GM20000 (cell line): ENCODE results near the gene POLD3.
A peak's percentile ranks its signal among the peaks of the same experiment; 100 is the strongest.

Experiments
- DNase-seq: peaks from one replicate; pipeline ENCODE4 v3.0.0; 2012; ENCODE audit warnings: low spot score
- TF ChIP-seq, protein P1 (sequence below): IDR thresholded peaks from 2 replicates; pipeline ENCODE4 v1.5.1; 2012; ENCODE audit warnings: mild to moderate bottlenecking, control low read depth; ENCODE audit errors: extremely low read depth, missing control alignments

Gene POLD3

GRCh38 chr11:74608431-74608830 lies 16.0 kb downstream of the POLD3 start:
- DNase-seq: no peak
- TF ChIP-seq, protein P1, sequence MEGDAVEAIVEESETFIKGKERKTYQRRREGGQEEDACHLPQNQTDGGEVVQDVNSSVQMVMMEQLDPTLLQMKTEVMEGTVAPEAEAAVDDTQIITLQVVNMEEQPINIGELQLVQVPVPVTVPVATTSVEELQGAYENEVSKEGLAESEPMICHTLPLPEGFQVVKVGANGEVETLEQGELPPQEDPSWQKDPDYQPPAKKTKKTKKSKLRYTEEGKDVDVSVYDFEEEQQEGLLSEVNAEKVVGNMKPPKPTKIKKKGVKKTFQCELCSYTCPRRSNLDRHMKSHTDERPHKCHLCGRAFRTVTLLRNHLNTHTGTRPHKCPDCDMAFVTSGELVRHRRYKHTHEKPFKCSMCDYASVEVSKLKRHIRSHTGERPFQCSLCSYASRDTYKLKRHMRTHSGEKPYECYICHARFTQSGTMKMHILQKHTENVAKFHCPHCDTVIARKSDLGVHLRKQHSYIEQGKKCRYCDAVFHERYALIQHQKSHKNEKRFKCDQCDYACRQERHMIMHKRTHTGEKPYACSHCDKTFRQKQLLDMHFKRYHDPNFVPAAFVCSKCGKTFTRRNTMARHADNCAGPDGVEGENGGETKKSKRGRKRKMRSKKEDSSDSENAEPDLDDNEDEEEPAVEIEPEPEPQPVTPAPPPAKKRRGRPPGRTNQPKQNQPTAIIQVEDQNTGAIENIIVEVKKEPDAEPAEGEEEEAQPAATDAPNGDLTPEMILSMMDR: no peak

DNA sequence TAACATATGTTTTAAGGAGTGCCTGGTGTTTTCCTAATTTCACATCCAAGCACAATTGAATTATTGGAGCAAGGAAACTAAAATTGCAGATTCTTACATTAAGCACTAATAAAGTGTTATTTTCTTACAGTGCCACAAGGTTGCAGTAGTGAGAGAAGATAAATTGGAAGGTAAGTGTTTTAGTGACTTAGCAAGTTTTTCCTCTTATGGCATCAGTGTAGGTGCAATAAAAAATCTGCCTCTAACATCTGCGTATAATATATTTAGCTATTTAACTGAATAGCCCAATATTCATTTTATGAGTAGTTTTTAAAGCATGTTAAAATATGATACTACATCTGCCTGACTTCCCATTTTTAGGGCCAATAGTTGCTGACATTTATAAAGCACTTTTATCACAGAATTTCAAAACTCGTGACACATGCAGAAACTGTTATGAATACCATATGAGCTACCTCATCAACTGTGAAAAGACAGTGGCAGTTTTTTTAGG lies 19.0 kb downstream of the POLD3 start:
- TF ChIP-seq, protein P1: peak; percentile 16
- peak; percentile 17 for DNase-seq

DNA sequence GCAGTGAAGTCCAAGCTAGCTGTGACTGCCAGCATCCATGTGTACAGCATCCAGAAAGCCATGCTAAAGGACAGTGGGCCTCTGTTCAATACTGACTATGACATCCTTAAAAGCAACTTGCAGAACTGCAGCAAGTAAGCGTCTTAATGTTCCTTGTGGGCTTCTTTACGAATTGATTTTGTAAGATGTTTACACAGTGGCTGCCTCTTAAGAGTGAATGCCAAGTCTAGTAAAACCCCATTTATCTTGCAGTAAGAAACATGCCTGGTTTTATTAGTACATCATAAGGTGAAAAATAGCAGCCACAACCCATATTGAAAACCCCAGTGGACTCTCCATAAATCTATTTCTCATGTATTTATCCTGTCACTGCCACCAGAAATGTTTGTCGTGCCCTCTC lies 20.5 kb downstream of the POLD3 start:
- TF ChIP-seq, protein P1: no peak

DNA sequence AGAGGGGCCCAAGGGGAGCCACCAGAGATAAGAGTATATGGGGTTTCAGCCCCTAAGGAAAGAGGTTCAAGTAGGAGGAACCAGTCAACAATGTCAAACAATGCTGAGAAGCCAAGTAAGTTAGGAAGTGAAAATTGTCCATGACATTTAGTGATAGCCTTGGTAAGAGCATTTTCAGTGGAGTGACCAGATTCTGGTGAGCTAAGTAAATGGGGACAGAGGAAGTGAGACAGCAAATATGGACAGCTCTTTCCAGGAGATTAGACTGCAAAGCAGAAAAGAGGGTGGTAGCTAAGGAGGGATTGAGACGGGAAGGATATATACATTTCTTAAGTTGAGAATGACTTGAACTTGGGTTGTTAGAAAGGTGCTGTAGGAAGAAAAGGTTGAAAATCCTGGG lies 22.9 kb downstream of the POLD3 start:
- no peak for DNase-seq
- TF ChIP-seq, protein P1: no peak

More for the DNA sequence above, 20.5 kb downstream of the POLD3 start:
- no peak for DNase-seq

DNA sequence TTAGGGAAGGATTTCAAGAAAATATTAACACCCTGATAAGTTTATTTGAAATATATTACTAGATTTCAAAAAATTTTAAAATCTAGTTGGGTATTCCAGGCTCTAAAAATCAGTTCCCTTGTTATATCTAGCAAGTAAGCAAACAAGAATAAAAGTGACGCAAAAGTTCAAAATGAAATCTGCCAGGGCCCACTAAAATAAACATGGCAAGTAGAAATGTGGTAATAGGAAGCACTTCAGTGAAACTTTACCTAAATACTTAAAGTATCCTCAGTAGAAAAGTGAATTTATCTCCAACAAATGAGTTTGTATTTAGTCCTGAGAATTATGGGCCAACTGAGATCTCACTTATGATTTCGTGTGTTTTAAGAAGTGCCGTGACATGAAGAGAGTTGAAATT lies 23.6 kb downstream of the POLD3 start:
- TF ChIP-seq, protein P1: no peak
- DNase-seq: no peak

GRCh38 chr11:74620531-74620930 lies 28.1 kb downstream of the POLD3 start:
- TF ChIP-seq, protein P1: no peak
- DNase-seq: no peak

GRCh38 chr11:74626130-74626529 lies 33.7 kb downstream of the POLD3 start:
- no peak for DNase-seq
- TF ChIP-seq, protein P1: no peak
